ENCODE measurements around the gene ZNF579.
"Not testable (repeated sequence)": the region's sequence is repeated elsewhere in the genome, so short reads cannot be mapped to it uniquely, and the experiment has no call there.

The ZNF579 gene

GRCh38 chr19:55539090-55539984 lies 41.3 kb downstream of the ZNF579 start:
- DNase-seq (ENCODE audit: low spot score): no peak

DNA sequence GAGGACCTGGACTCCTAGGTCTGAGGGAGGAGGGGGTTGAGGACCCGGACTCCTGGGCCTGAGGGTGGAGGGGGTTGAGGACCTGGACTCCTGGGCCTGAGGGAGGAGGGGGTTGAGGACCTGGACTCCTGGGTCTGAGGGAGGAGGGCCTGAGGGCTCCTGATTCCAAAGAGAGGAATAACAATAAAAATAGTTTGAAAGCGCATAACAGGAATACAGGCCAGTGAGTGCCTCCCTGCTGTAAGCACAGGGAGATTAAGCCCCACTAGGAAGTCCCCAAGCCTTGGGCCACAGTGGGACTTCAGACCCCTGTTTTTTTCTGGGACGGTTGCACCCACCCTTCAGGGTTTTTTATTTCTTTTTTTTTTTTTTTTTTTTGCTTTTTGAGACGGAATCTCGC lies 42.5 kb downstream of the ZNF579 start:
- no peak for DNase-seq (ENCODE audit: low spot score)

- no peak for DNase-seq (ENCODE audit: low spot score)
These were observed 42.9 kb downstream of the ZNF579 start for GRCh38 chr19:55537741-55538111.

- DNase-seq (ENCODE audit: low spot score): no peak
These were observed 43.5 kb downstream of the ZNF579 start, which contains the start of gene SBK2 for GRCh38 chr19:55536951-55537740. SBK2 (minus strand) TSS chr19:55537133; CDS start chr19:55536294, 839 bp downstream.

- DNase-seq (ENCODE audit: low spot score): no peak
These were observed 44.3 kb downstream of the ZNF579 start for GRCh38 chr19:55536366-55536765.

DNA sequence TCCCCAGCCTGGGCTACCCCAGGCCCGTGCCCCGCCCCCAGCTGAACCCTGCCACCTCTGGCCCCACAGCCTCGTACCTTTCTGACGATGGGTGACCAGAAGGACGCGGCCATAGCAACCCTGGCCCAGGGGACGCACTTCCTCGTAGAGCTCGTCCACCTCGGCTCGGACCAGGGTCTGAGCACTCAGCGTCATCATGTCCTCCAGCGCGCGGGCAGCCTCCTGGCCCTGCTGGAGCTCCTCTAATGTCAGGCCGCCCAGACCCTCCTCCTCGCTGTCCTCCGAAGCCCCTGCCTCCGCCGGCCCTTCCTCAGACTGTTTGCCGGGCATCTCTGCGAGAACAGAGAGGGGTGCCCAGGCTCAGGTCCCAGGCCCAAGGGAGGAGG lies 44.7 kb downstream of the ZNF579 start:
- DNase-seq (ENCODE audit: low spot score): no peak

GRCh38 chr19:55535173-55535964 lies 45.3 kb downstream of the ZNF579 start:
- no peak for DNase-seq (ENCODE audit: low spot score)

DNA sequence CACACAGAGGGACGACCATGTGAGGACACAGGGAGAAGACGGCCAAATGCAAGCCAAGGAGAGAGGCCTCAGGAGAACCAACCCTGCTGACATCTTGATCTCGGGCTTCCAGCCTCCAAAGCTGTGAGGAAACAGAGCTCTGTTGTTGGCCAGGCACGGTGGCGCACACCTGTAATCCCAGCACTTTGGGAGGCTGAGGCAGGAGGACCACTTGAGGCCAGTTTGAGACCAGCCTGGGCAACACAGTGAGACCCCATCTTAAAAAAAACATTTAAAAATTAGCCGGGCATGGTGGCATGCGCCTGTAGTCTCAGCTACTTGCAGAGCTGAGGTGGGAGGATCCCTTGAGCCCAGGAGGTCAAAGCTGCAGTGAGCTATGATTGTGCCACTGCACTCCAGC lies 46.4 kb downstream of the ZNF579 start:
- not testable (repeated sequence) for DNase-seq (ENCODE audit: low spot score)

DNA sequence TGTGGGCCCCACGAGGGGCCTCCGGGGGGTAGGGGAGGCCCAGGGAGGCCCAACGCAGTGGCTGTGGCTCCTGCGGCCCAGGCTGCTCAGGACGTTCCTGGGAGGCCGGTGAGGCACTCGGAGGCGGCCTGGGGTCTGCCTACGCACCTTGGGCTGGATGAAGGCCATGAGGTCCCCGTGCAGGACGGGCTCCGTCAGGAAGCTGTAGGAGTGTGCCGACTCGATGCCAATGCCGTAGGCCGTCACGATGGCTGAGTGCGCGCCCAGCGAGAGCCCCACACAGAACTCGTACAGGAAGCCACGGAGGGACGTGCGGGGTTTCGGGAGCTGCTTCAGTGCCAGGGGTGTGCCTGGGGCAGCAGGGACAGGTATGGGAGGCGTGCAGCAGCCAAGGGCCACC lies 49.7 kb downstream of the ZNF579 start:
- DNase-seq (ENCODE audit: low spot score): no peak

- DNase-seq (ENCODE audit: low spot score): no peak
These were observed 50.9 kb downstream of the ZNF579 start for GRCh38 chr19:55529636-55530234.

DNA sequence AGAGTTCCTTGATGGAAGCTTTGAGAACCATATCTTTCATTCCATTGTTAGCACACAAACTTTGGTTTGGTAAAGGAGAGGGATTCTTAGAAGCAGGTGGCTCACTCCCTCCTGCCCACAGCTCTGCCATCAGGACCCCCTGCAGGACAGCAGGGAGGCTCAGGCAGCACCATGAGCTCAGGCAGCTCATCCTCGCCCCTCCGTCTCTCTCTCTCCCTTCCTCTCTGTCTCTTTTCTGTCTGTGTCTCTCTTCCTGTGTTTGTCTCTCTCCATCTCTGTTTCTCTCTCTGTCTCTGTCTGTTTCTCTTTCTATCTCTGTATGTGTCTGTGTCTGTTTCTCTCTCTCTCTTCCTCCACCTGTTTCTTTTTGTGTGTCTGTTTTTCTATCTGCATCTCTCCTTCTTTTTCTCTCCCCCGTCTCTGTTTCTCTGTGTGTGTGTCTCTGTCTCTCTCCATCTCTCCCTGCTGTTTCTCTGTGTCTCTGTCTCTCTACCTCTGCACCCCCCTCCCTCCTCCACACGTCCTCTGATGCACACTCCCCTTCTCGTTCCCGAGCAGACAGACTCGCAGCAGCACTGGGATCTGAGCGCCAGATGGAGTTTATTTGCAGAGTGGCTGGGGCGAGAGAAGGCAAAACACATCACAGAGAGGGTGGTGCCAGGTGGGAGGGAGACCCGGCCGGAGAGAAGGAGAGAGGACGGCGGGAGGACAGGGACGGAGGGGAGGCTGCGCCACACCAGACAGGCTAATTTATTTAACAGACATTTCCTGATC lies 52.4 kb downstream of the ZNF579 start:
- DNase-seq (ENCODE audit: low spot score): no peak

DNA sequence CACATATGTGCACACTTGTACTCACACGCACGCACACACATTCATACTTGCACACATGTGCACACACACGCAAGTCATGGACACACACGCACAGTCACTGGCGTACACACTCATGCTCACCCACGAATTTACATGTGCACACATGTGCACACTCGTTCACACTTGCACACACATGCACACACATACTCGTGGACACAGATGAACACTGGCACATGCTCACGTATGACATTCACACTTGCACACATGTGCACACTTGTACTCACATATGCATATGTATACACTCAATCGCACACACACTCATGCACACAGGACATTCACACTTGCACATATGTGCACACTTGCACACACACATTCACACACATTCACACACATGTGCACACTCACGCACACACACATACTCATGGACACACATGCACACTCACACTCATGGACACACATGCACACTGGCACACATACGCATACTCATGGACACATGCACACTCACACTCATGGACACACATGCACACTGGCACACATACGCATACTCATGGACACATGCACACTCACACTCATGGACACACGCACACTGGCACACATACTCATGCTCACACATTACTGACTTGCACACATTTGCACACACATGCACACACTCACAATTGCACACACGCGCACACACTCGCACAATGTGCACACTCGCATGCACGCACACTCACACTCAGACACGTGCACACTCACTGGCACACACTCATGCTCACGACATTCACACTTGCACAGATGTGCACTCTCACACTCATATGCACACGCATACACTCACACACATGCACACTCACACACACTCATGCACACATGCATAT lies 53.2 kb downstream of the ZNF579 start:
- DNase-seq (ENCODE audit: low spot score): no peak
